Naive thymus-derived CD8-positive, alpha-beta T cell (primary cell): ENCODE measurements around the gene GPR141. TPM values are rescaled to one million over a fixed set of nuclear protein-coding genes. Genes with fewer than 3 reads are reported as not detected.

ENCODE experiments used
- ATAC-seq, 2 donors: fragments of 150-1000 bp; cut with Tn5 transposase in 1 of 2; sonication (Bioruptor Pico), chemical (Tn5 transposase) in 1 of 2; 1 replicate in 1 of 2; 2 replicates in 1 of 2; pipeline ENCODE4 v1.10.0; 2021; ENCODE audit warnings: mild to moderate bottlenecking in 2 of 2, moderate library complexity in 2 of 2
- POLR2A ChIA-PET: fragments of 350-600 bp; sonication (Branson Sonifier 250); formaldehyde crosslinking; loops from one replicate; lab custom pipeline; 2021; ENCODE audit warnings: antibody characterized with exemption; lab: Charles Lee
- DNase-seq, 10 donors: peaks; one replicate each; pipeline versions ENCODE4 v3.0.0 to v3.0.0-alpha.2; 2020 to 2022
- H3K27ac Mint-ChIP-seq, 10 donors: one replicate each; pipeline ENCODE4 v1.8.0; 2020 to 2022; ENCODE audit warnings: mild to moderate bottlenecking in 10 of 10, mixed read lengths in 10 of 10, moderate library complexity in 4 of 10, inconsistent platforms in 1 of 10
- H3K27me3 Mint-ChIP-seq, 5 donors: one replicate each; pipeline ENCODE4 v1.8.0; 2021 to 2022; ENCODE audit warnings: mixed read lengths in 5 of 5
- H3K36me3 Mint-ChIP-seq, 3 donors: one replicate each; pipeline ENCODE4 v1.8.0; 2020 to 2022; ENCODE audit warnings: mixed read lengths in 3 of 3, mild to moderate bottlenecking in 2 of 3, inconsistent platforms in 1 of 3
- H3K4me1 Mint-ChIP-seq, 4 donors: one replicate each; pipeline ENCODE4 v1.8.0; 2021 to 2022; ENCODE audit warnings: mixed read lengths in 4 of 4
- H3K4me3 Mint-ChIP-seq, 10 donors: one replicate each; pipeline ENCODE4 v1.8.0; 2020 to 2022; ENCODE audit warnings: mild to moderate bottlenecking in 10 of 10, mixed read lengths in 10 of 10, moderate library complexity in 6 of 10, inconsistent platforms in 1 of 10
- H3K9me3 Mint-ChIP-seq, 9 donors: one replicate each; pipeline ENCODE4 v1.8.0; 2020 to 2022; ENCODE audit warnings: mixed read lengths in 9 of 9, mild to moderate bottlenecking in 3 of 9, inconsistent platforms in 1 of 9, moderate library complexity in 1 of 9
- polyA plus RNA-seq, 3 donors: library from polyadenylated mRNA; unstranded; fragments of 300-500 nt; fragmentation: Illumina TruSeq; gene quantifications; one replicate each; pipeline ENCODE4 v1.2.3, GENCODE V29; 2021
- total RNA-seq, 8 experiments: library from RNA in 2 of 8; stranded (reverse) in 2 of 8; gene quantifications; one replicate each; pipeline ENCODE4 v1.2.3 and lab custom pipeline; 2021 to 2026

Gene GPR141
- total and polyA plus RNA-seq, 5 experiments from 2014 or later: 0.11 to 2.1 TPM; not detected in 3

DNA sequence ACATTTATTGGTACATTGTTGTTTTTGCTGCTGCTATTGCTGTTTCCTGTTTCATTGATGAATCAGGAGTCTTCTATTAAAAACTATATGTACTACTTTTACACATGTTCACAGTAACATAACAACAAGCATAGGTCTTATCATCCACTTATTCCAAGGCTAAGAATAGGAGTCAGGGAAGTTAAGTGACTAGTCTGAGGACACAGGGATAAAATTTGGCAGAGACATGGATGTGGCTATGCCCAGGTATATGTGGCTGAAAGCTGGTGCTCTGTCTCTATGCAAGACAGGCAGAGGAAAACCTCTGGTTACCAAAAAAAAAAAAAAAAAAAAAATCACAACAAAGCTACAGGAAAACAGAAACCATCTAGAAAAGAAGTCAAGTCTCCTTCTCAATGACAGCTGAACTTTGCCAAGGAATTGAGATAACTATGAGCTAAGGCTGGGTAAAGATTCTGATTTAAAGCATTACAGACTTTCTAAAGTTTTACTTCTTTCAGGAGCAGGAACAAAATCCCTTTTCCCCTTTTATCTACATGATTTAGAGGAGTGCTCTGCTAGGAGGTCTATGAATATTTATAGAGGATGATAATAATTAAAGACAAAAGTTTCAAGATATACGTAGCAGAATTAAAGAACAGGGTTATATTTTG is 70.0 kb downstream of the GPR141 start:
- POLR2A ChIA-PET: no interaction called here

DNA sequence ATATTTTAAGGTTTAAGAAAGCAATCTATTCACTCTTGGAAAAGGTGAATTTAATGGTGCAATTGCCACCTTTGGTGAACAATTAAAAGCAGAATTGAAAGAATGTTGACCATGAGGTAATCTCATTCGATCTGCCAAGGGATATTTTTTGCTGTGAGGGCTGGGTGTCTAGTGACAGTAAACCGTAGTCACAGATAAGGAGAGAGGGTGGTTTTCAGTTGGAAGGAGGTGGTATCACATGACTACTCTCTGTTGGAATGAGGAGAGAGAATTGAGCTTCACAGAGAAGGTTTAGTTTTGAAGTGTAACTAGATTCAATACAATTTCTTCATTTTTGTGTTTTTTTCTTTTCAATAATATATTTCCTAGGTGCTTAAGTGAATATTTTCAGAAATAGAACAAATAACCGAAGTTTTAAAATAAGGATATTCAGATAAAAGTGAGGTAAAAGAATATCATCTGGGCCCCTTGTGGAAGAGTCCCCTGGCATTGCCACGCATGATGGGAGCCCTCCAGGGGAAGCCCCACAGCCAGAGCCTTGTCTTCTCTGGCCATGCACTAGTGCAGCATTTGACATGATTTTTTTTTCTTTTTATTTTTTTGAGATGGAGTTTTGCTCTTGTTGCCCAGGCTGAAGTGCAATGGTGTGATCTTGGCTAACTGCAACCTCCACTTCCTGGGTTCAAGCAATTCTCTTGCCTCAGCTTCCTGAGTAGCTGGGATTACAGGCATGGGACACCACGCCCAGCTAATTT is 73.4 kb downstream of the GPR141 start:
- H3K4me1 Mint-ChIP-seq: peaks cover 0 to 6% (median 0%) of the 10 kb centered on the region in 4 donors
- POLR2A ChIA-PET: no interaction called here
- H3K4me3 Mint-ChIP-seq: no peak overlapping the region
- DNase-seq: no peak
- no peak for ATAC-seq
- H3K27me3 Mint-ChIP-seq: peaks cover 0 to 15% (median 3%) of the 10 kb centered on the region in 5 donors
- H3K27ac Mint-ChIP-seq: no peak overlapping the region
- no peaks in the 10 kb centered on the region for H3K9me3 Mint-ChIP-seq
- H3K36me3 Mint-ChIP-seq: no peaks in the 10 kb centered on the region

More for the DNA sequence above, 70.0 kb downstream of the GPR141 start:
- Mint-ChIP-seq H3K4me1 (peaks cover 0 to 6% (median 0%) of the 10 kb centered on the region in 4 donors), H3K4me3 (no peak overlapping the region), H3K27ac (no peak overlapping the region), H3K9me3 (peaks cover 0 to 2% (median 0%) of the 10 kb centered on the region in 9 donors), H3K27me3 (peaks cover 0 to 17% (median 8%) of the 10 kb centered on the region in 5 donors), H3K36me3 (no peaks in the 10 kb centered on the region)
- DNase-seq (no peak), ATAC-seq (no peak)

DNA sequence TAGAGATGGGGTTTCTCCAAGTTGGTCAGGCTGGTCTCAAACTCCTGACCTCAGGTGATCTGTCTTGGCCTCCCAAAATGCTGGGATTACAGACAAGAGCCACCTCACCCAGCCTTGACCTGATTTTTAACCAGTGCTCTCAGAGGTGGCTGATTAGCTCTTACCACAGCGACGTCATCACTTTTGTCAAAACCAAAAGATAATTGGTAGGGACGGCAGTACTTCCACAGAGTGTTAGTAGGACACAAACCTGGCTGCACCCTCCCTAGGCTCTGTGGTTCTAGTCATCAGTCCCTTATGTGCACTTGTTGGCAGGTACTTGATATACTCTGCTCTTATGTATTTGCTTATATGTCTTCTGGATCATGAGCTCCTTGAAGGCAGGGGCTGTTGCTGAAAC is 74.0 kb downstream of the GPR141 start:
- Mint-ChIP-seq H3K4me3 (no peak overlapping the region), H3K4me1 (peaks cover 0 to 6% (median 0%) of the 10 kb centered on the region in 4 donors), H3K27ac (no peak overlapping the region), H3K9me3 (peaks cover 0 to 2% (median 0%) of the 10 kb centered on the region in 9 donors), H3K27me3 (peaks cover 0 to 12% (median 3%) of the 10 kb centered on the region in 5 donors), H3K36me3 (no peaks in the 10 kb centered on the region)
- POLR2A ChIA-PET: no interaction called here
- ATAC-seq: no peak
- no peak for DNase-seq

DNA sequence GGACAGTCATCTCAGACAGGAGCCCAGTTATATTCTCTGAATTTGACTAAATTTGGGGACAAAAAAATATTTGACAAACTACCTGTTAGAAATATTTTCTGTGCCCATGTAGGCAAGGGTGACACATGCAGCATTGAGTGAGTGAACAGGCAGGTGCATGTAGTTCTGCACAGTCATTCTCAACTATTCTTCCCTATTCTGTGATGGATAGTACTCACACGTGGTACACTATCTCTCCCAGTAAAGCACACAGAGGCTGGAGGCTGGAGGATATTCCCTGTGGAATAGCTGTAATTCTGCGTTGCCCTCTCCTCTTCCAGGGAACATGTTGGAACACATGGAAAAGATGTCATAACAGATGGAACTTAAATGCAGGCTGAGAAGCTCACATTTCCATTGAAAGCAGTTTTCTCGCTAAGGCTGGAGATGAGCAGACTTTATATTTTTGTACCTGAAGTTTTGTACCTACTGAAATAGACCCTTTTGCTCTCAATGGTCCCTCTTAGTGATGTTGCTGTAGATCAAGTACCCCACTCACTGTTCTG is 75.0 kb downstream of the GPR141 start:
- Mint-ChIP-seq H3K4me3 (no peak overlapping the region), H3K27me3 (peaks cover 0 to 12% (median 6%) of the 10 kb centered on the region in 5 donors), H3K4me1 (peaks cover 0 to 6% (median 0%) of the 10 kb centered on the region in 4 donors), H3K27ac (no peak overlapping the region), H3K36me3 (no peaks in the 10 kb centered on the region), H3K9me3 (peaks cover 0 to 2% (median 0%) of the 10 kb centered on the region in 9 donors)
- POLR2A ChIA-PET: no interaction called here
- DNase-seq: no peak
- ATAC-seq: no peak

DNA sequence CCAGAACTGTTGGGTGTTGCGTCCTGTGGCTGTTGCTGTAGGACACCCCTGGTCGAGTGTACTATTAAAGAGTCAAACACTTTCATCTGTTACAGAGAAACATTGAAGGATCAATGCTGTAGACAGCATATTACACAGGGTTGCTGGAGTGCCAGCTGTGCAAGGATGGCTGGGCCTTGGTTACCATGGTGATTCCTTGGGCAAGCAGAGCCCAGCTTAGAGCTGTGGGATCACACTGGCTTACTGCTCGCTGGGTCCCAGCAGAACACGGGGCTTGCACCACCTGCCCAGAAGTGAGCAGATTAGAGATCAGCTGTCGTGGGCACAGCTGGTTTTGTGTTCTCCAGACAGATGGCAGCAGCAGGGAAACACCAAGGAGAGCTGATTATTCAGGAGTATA is 76.0 kb downstream of the GPR141 start:
- Mint-ChIP-seq H3K27me3 (peaks cover 0 to 17% (median 6%) of the 10 kb centered on the region in 5 donors), H3K4me3 (no peak overlapping the region), H3K9me3 (peaks cover 0 to 9% (median 0%) of the 10 kb centered on the region in 9 donors), H3K36me3 (no peaks in the 10 kb centered on the region), H3K27ac (no peak overlapping the region), H3K4me1 (peaks cover 0 to 6% (median 0%) of the 10 kb centered on the region in 4 donors)
- POLR2A ChIA-PET: no interaction called here
- DNase-seq: no peak
- no peak for ATAC-seq

DNA sequence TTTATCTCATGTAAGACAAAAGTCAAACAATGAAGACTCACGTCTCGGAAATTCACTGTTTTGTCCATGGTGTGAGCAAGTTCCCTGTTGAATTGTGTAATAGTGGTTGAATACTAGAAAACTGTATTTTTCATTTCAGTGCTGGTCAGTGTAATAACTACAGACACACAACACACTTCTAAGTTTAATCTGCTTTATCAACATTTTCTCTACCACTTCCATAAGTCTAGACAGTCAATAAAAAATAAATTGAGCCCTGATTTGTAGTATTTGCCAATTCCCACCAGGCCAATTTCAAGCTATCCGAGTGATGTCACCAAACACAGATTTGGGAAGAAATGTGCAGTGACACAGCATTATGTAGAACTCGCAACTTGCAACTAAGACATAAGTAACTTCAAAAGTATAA is 81.9 kb downstream of the GPR141 start:
- H3K4me3 Mint-ChIP-seq: peak overlapping the region in 1 of 10 donors; percentile 22
- peaks cover 0 to 16% (median 0%) of the 10 kb centered on the region in 4 donors for H3K4me1 Mint-ChIP-seq
- POLR2A ChIA-PET: no interaction called here
- DNase-seq: no peak
- H3K27me3 Mint-ChIP-seq: peaks cover 0 to 8% (median 5%) of the 10 kb centered on the region in 5 donors
- H3K9me3 Mint-ChIP-seq: peaks cover 0 to 9% (median 0%) of the 10 kb centered on the region in 9 donors
- ATAC-seq: no peak
- H3K27ac Mint-ChIP-seq: no peak overlapping the region
- H3K36me3 Mint-ChIP-seq: no peaks in the 10 kb centered on the region

DNA sequence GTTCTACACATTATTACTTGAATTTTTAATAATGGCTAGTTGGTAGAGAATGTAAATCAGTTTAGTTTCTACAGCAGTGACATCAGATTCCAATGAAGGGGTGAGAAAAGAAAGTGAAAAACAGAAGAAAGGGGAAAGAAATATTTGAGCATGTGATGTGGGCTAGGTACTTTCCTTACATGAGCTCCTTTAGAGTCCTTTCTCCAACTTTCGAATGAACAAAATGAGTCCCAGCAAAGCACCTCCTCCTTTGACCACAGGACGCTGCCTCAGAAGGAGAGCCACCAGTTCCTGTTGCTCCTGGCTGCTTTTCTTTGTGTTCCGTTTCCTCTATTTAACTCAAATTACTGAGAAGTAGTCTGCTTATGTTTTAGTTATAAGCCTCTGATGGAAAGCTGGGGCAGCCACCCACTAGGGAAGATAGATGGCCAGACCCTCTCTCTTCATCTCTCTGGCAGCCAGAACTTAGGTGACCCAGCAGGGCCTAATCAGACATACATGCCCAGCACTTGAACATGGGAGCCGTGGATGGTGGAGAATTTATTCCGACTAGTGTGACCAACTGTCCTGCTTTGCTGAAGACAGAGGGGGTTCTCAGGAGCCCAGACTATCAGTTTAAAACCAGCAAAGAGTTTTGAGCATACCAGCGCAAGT is 82.4 kb downstream of the GPR141 start:
- Mint-ChIP-seq H3K27me3 (peaks cover 0 to 8% (median 2%) of the 10 kb centered on the region in 5 donors), H3K9me3 (peaks cover 0 to 9% (median 0%) of the 10 kb centered on the region in 9 donors), H3K27ac (no peak overlapping the region), H3K36me3 (no peaks in the 10 kb centered on the region), H3K4me3 (no peak overlapping the region), H3K4me1 (peaks cover 0 to 16% (median 0%) of the 10 kb centered on the region in 4 donors)
- no peak for ATAC-seq
- no peak for DNase-seq
- POLR2A ChIA-PET: no interaction called here

DNA sequence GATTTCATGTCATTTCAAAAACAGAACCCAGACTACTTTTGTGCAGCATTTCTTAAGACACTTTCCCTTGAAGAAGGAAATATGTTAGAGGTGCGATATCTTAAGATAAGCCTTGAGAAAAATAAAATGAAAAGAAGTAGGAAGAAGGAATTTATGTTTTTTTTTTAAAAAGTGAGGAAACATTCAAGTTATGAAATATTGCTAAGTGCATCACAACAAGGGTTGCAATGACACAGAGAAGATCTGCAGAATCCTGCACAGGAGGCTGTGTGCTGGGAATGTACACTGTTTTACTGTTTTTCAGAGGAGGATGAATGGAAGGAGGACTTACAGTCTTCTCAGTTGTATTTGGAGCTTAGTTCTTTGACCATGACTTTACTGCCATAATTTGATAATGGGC is 85.0 kb downstream of the GPR141 start:
- POLR2A ChIA-PET: no interaction called here
- no peak overlapping the region for H3K27ac Mint-ChIP-seq
- DNase-seq (no peak), ATAC-seq (no peak)
- H3K9me3 Mint-ChIP-seq: peaks cover 0 to 18% (median 3%) of the 10 kb centered on the region in 9 donors
- peaks cover 0 to 16% (median 0%) of the 10 kb centered on the region in 4 donors for H3K4me1 Mint-ChIP-seq
- H3K4me3 Mint-ChIP-seq: no peak overlapping the region
- H3K36me3 Mint-ChIP-seq: no peaks in the 10 kb centered on the region
- peaks cover 0 to 5% (median 0%) of the 10 kb centered on the region in 5 donors for H3K27me3 Mint-ChIP-seq

DNA sequence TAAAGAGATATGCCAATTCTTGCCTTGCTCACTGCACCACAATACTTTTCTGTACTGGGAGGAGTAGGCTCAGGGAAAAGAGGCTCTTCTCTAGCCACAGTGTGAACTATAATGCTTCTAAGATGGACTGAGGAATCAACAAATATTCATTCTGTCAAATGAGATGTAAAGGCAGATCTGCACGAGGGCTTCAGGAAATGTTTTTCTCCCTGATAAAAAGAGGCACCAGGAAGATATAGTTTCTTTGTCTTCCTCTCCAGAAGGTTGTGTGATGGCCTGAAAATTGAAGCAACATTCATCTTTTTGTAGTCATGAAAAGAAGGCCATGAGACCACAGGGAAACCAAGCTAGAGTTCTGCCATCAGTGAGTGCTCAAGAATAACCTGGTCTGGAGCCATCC is 85.7 kb downstream of the GPR141 start:
- POLR2A ChIA-PET: no interaction called here
- H3K27me3 Mint-ChIP-seq: peaks cover 0 to 2% (median 0%) of the 10 kb centered on the region in 5 donors
- no peak overlapping the region for H3K27ac Mint-ChIP-seq
- no peak for DNase-seq
- peaks cover 0 to 12% (median 3%) of the 10 kb centered on the region in 9 donors for H3K9me3 Mint-ChIP-seq
- H3K36me3 Mint-ChIP-seq: no peaks in the 10 kb centered on the region
- ATAC-seq: no peak
- no peak overlapping the region for H3K4me3 Mint-ChIP-seq
- peaks cover 0 to 16% (median 0%) of the 10 kb centered on the region in 4 donors for H3K4me1 Mint-ChIP-seq

DNA sequence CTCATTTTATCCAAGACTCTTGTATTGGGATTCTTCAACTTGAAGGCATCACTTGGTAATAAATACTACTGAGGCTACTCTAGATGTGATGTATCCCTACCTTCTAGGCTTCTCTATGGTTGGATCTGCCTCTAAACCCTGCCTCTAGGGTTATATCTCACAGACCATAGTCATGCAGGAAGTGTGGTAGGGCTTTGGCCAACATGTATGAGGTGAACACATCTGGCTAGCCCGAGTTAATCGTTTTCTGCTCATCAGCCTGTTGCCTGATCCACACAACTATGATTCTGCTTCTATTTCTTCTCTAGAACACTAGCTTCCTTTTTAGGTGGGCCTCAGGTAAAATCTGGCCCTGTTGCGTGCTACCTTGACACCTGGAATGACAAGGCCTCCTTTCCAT is 86.2 kb downstream of the GPR141 start:
- peaks cover 0 to 16% (median 0%) of the 10 kb centered on the region in 4 donors for H3K4me1 Mint-ChIP-seq
- H3K27me3 Mint-ChIP-seq: peaks cover 0 to 2% (median 0%) of the 10 kb centered on the region in 5 donors
- POLR2A ChIA-PET: no interaction called here
- DNase-seq (no peak), ATAC-seq (no peak)
- peaks cover 0 to 10% (median 3%) of the 10 kb centered on the region in 9 donors for H3K9me3 Mint-ChIP-seq
- H3K27ac Mint-ChIP-seq: no peak overlapping the region
- H3K36me3 Mint-ChIP-seq: no peaks in the 10 kb centered on the region
- H3K4me3 Mint-ChIP-seq: no peak overlapping the region

DNA sequence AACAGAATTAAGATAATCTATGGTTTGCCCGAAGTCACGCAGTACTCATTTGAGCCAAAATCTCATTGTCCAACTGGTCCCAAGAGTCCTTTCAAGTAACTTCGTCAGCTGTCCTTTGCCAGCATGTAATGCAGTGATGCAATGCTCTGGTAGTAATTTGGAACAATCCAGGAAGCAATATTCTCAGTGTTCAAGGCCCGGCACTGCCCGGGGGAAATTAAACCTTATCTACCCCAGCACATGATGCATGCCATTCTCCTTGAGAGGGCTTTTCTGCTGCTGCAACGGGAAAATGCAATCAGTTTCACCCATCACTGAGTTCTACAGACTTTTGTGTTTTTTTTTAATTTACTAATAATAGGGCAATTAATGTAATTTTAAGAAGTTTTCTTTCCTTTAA is 87.3 kb downstream of the GPR141 start:
- Mint-ChIP-seq H3K9me3 (peaks cover 4 to 20% (median 9%) of the 10 kb centered on the region in 9 donors), H3K36me3 (peaks cover 0 to 7% (median 0%) of the 10 kb centered on the region in 3 donors), H3K27ac (no peak overlapping the region), H3K4me3 (no peak overlapping the region), H3K27me3 (peaks cover 0 to 10% (median 3%) of the 10 kb centered on the region in 5 donors), H3K4me1 (peaks cover 0 to 12% (median 0%) of the 10 kb centered on the region in 4 donors)
- DNase-seq (no peak), ATAC-seq (no peak)
- POLR2A ChIA-PET: no interaction called here

DNA sequence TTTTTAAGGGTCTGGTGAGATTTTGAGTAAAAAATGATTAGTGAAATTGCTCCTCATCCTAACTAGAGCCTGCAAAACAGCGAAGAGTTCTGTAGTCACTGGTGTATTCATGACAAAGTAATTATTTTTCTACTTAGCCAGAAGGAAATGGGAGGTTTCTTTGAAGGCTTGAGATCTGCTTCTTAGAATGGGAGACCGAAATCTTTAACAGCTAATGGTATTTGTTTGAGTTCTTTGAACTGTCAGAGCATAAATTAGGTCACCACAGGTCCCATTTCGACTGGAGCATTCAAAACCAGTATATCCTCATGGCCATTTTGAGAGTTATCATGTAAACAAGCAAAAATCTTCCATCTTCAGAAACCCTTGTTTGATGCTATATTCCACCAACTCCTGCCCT is 87.8 kb downstream of the GPR141 start:
- Mint-ChIP-seq H3K27me3 (peaks cover 0 to 10% (median 3%) of the 10 kb centered on the region in 5 donors), H3K27ac (peak overlapping the region in 1 of 10 donors; percentile 40), H3K4me1 (peaks cover 0 to 8% (median 0%) of the 10 kb centered on the region in 4 donors), H3K4me3 (no peak overlapping the region), H3K9me3 (peaks cover 4 to 21% (median 10%) of the 10 kb centered on the region in 9 donors), H3K36me3 (peaks cover 0 to 7% (median 0%) of the 10 kb centered on the region in 3 donors)
- DNase-seq (no peak), ATAC-seq (no peak)
- POLR2A ChIA-PET: no interaction called here
